Pons (tissue), 1 donor: ENCODE results near the gene GAL.

Source experiments
- DNase-seq: peaks from one replicate; pipeline ENCODE4 v3.0.0-alpha.2; 2016; ENCODE audit warnings: low spot score

The GAL gene

GRCh38 chr11:68658661-68659060 lies 25.7 kb upstream of the GAL start:
- no peak for DNase-seq

DNA sequence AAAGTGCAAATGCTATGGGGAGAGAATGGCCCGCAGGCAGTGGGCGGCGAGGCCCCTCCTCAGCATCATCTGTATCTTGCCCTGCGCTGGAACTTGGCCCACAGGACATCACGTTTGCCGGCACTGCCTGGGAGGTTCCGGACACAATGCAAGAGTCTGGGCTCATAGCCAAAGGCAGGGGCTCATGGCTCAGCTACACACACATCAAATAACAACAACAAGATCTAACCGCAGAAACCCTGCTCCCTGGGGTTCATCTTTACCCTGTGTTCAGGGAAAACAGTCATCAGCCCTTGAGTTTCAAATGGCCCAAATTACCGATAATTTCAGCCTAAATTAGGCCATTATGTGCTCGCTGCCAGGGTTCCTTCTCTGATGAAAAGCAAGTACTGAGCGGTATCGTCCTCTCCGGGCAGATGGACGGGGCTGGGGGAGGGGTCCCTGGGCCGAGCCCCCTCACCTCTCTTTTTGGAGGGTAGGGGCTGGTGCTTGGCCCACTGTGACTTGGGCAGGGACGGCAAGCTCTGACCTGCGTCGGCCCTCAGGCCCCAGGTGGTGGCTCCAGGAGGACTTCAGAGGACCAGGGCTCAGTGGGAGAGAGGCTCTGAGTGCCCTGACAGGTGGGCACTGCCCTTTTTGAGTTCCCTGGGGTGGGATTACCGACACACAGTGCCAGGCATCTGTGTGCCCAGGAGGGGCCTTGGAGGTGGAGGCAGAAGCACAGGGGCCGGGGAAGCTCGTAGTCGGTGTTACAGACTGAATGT lies 25.0 kb upstream of the GAL start:
- DNase-seq = peak; percentile 17

GRCh38 chr11:68660066-68660810 lies 24.1 kb upstream of the GAL start:
- DNase-seq = no peak

- DNase-seq = no peak
These were observed 23.3 kb upstream of the GAL start for GRCh38 chr11:68661014-68661413.

DNA sequence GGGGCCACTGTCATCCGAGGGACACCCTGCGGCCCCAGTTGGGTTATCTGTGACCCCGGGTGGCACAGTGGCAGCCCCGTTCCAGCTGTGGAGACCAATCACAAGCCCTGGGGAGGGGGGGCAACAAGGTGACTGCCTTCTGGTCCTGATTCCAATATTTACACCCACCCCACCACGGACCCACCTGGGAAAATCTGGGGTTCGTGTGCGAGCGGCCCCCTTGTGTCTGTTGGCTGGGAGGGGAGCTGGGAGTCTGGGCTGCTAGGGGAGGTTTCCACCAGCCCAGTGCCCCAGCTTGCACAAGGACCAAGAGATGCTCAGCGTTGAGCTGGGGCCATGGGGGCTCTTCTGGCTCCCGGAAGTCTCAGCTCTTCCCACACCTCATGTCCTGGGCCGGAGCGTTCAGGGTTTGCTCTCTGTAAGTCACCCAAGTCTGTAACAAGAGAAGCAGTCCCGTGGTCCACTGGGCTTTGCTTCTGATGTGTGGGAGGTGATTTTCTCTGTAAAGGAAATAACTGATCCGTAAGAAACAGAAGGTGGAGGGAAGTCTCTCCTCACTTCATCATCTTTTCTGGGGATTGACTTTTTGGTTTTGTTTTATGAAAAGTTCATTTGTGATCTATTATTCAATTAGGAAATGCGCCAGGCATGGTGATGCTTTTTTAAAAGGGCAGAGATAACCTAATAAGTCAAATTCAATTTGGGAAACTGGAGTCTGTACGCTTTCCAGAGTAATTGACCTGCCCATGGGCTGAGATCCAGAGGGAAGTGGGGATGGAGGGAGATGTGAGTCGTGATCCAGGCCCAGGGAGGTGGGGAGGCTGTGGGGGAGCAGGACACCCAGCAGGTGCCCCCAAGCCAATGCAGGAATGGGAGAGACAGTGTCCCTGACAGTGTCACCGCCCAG lies 22.4 kb upstream of the GAL start:
- DNase-seq = no peak

- DNase-seq = no peak
These were observed 20.8 kb upstream of the GAL start for GRCh38 chr11:68663482-68664010.

- DNase-seq = no peak
These were observed 20.2 kb upstream of the GAL start for GRCh38 chr11:68664141-68664540.

GRCh38 chr11:68664906-68665305 lies 19.4 kb upstream of the GAL start:
- no peak for DNase-seq

GRCh38 chr11:68665436-68665835 lies 18.9 kb upstream of the GAL start:
- DNase-seq = no peak

- DNase-seq = no peak
These were observed 17.5 kb upstream of the GAL start for GRCh38 chr11:68666849-68667248.

DNA sequence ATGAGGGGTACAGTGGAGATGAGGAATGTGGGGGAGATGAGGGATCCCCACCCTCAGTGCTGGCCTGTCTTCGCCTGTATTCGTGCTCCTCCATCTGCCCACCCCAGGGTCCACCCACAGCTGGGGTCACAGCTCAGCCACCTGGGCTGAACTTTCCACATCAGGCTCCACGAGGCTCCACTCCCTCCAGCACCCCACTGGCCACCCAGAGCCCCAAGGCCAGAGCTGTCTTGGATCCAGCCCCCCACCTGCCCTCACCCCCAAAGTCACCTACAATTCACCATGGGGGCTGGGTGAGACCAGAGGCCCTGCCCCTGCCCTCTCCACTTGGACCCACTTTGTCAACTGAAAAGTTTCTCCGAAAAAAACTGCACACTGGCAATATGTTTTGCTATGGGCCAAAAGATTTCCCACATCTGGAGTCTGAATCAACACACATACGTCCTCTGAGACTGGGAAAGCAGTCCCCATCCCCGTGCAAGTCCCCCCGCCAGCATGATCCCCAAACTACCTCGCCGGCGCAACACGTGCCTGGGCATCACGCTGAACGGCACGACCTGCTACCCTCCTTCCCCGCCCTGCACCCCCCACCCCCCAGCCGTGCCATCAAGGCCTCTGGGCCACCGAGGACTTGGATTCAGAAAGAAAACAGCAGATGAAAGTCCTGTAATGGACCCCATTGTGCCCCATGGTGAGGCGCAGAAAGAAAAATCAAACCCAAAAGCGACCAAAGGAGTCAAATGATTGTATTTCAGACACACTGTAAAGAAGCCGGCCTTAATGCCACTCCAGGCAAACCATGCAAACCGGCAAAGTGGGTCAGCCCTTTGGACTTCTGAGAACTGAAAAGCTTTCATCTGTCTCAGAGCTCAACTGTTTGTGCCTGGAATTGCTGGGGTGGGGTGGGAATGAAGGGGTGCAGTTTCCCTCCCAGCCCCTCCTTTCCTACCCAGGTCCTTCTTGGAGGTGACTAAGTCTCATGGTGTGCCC lies 16.5 kb upstream of the GAL start:
- no peak for DNase-seq

- DNase-seq = no peak
These were observed 14.8 kb upstream of the GAL start for GRCh38 chr11:68669301-68670090.

DNA sequence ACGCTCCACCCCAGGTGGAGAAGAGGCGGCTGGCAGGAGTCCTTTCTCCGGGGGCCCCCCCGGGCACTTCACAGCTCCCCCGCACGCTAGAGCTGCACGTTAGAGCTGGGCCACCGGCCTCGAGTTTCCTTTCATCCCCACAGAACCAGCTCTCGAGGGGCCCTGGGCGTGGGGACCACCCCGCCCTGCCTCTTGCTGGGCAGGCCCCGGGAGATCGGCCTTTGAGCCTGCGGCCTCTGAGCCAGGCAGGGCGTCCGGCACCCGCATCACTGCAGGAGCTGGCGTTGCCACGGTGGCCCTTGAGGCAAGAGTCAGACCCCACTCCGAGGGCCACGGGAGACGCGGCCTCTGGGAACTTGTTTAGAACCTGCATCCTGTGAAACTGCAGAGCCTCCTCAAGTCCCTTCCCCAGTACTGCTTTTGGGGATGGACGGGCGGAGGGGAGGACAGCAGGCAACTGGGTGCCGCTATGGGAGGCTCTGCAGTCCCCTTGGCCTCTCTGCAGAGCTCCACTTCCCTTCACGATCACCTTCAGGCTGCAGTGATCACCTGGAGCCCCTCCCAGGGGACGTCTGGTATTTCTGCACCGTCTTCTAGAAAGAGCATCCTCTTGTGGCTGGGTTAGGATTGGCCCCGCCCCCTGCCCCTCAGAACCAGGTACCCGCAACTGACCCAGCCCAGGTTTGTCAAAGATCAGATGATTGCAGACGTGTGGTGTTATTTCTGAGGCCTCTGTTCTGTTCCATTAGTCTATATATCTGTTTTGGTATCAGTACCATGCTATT lies 13.9 kb upstream of the GAL start:
- no peak for DNase-seq

DNA sequence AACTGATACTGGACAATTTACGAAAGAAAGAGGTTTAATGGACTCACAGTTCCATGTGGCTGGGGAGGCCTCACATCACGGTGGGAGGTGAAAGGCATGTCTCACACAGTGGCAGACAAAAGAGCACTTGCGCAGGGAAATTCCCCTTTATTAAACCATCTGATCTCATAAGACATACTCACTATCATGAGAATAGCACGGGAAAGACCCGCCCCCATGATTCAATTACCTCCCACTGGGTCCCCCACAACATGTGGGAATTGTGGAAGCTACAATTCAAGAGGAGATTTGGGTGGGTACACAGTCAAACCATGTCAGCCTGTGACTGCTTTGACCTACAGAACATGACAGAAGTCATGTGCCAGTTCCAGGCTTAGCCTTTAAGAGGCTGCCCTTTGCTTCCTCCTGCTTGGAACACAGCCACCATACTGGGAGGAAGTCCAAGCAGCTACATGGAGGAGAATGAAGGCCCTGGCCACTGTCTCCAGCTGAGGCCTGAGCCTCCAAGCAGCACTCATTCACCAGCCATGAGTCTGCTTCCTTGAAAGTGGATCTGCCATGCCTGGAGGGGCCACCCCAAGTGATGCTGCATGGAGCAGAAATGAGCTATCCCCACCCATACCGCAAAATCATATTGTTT lies 10.9 kb upstream of the GAL start:
- no peak for DNase-seq

- DNase-seq = no peak
These were observed 10.4 kb upstream of the GAL start for GRCh38 chr11:68673991-68674390.

DNA sequence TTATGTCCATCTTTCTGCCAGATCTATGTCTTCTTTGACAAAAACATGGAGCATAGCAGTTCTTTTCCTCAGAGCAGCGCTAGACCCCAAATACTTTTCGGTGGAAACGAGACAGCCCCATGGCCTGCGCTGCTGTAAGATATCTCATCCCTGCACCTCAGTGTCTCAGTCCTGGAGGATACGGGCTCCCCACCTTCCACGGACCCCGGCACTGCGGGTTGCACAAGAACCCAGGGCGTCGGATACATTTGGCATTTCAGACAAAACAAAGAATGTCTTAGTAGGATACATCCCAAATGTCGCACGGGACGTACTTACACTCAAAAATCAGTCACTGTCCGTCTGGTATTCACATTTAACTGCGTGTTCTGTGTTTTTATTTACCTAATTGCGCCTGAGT lies 9.9 kb upstream of the GAL start:
- DNase-seq = no peak

DNA sequence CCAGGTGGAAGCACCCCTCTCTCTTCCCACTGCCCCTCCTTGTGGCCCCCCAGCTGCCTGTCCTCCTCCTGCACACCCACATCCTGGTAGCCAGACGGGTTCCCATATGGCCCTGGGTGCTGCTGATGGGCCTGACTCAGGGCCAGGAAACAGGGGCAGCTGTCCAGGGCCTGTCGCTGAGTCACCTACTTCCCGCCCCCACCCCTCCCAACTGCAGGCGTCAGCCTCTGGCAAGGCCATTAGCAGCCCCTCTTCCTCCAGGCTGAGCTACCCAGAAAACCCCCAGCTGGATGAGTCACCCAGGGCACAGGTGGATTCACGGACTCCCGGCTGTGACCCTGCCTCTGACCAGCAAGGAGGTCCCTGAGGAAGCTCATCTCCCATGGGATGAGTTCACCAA lies 6.9 kb upstream of the GAL start:
- DNase-seq = no peak

DNA sequence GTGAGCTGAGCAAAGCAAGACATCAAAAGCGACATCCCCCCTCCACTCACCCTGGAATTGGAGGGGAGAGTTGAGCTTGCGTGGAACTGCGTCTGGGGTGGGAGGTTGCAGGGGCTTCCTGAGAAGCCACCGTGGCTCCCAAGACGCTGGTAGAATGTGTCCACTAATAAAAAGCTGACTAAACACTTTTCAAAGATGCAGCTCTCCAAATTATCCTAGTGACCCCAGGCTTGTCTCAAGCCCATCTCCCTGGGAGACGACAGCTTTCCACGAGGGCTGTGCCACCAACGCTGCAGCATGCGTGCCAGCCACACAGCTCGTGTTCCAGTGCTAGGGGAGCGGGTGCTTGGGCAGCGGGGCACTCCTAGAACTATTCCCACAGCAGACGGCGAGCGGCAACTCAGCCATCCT lies 6.3 kb upstream of the GAL start:
- DNase-seq = no peak
